ENCODE data around the gene ZBTB40. TPM values are rescaled to one million over a fixed set of nuclear protein-coding genes. Genes with fewer than 3 reads are reported as not detected.

Gene ZBTB40
- total and polyA plus RNA-seq, 2 of the 13 experiments (the other 11 are each of a cell fraction or from before 2014, with no cell fraction given), result 8.8 to 16.5 TPM

DNA sequence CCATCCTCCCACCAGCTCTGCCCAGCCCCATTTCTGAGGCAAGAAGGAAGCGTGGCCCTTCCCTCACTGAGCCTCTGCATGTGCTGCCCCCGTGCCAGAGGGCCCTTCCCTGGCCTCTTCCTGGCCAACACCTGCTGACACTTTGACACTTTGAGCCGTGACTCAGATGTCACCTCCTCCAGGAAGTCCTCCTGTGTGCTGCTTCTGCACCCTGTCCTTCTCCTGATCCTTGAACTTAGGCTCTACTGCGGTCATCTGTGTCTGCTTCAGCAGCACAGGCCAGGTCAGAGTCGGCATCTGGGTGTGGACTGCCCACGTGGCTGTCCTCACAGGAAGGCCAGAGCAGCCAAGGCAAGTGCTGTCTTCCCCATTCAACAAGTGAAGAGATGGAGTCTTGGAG is 92.0 kb downstream of the ZBTB40 start (continued):
- TF ChIP-seq ZNF142 (CRISPR knock-in tag; IDR thresholded peaks at IDR 0.05) (no peak), GABPB1 (CRISPR knock-in tag; IDR thresholded peaks at IDR 0.05) (peak; percentile 28; the same call in 1 of the 2 replicates), BHLHE40 (IDR thresholded peaks at IDR 0.05; ENCODE audit: low read length) (peak; percentile 76), SMAD1 (CRISPR knock-in tag; IDR thresholded peaks at IDR 0.05; ENCODE audit: borderline replicate concordance, low read depth) (no peak), SP1 (IDR thresholded peaks at IDR 0.05) (no peak), SP1 (CRISPR knock-in tag; IDR thresholded peaks at IDR 0.05) (no peak), ESRRA (CRISPR knock-in tag; IDR thresholded peaks at IDR 0.05; ENCODE audit: low read depth) (0 out of 2 replicates have a peak, but pooled peaks have one; percentile 29), EED (CRISPR knock-in tag; IDR thresholded peaks at IDR 0.05) (0 out of 2 replicates have a peak, but pooled peaks have one; percentile 58), ZSCAN25 (CRISPR knock-in tag; IDR thresholded peaks at IDR 0.05) (0 out of 2 replicates have a peak, but pooled peaks have one; percentile 22), PCBP1 (IDR thresholded peaks at IDR 0.05; ENCODE audit: borderline replicate concordance, low read depth, low read length) (no peak), FLYWCH1 (CRISPR knock-in tag; IDR thresholded peaks at IDR 0.05) (no peak), SALL1 (CRISPR knock-in tag; IDR thresholded peaks at IDR 0.05) (peak; percentile 29; the same call in 1 of the 2 replicates), ETV5 (CRISPR knock-in tag; IDR thresholded peaks at IDR 0.05; ENCODE audit: borderline replicate concordance) (peak; percentile 15; the same call in 1 of the 2 replicates), FOSL2 (CRISPR knock-in tag; IDR thresholded peaks at IDR 0.05) (peak; percentile 82), FOXM1 (CRISPR knock-in tag; IDR thresholded peaks at IDR 0.05) (no peak)
- TF ChIP-seq, protein P1, sequence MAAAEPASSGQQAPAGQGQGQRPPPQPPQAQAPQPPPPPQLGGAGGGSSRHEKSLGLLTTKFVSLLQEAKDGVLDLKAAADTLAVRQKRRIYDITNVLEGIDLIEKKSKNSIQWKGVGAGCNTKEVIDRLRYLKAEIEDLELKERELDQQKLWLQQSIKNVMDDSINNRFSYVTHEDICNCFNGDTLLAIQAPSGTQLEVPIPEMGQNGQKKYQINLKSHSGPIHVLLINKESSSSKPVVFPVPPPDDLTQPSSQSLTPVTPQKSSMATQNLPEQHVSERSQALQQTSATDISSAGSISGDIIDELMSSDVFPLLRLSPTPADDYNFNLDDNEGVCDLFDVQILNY (CRISPR knock-in tag; conservative IDR thresholded peaks at IDR 0.05), result no peak
- TF ChIP-seq, protein P2, sequence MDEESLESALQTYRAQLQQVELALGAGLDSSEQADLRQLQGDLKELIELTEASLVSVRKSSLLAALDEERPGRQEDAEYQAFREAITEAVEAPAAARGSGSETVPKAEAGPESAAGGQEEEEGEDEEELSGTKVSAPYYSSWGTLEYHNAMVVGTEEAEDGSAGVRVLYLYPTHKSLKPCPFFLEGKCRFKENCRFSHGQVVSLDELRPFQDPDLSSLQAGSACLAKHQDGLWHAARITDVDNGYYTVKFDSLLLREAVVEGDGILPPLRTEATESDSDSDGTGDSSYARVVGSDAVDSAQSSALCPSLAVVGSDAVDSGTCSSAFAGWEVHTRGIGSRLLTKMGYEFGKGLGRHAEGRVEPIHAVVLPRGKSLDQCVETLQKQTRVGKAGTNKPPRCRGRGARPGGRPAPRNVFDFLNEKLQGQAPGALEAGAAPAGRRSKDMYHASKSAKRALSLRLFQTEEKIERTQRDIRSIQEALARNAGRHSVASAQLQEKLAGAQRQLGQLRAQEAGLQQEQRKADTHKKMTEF (CRISPR knock-in tag; IDR thresholded peaks at IDR 0.05), result no peak
- TF ChIP-seq, protein P3, sequence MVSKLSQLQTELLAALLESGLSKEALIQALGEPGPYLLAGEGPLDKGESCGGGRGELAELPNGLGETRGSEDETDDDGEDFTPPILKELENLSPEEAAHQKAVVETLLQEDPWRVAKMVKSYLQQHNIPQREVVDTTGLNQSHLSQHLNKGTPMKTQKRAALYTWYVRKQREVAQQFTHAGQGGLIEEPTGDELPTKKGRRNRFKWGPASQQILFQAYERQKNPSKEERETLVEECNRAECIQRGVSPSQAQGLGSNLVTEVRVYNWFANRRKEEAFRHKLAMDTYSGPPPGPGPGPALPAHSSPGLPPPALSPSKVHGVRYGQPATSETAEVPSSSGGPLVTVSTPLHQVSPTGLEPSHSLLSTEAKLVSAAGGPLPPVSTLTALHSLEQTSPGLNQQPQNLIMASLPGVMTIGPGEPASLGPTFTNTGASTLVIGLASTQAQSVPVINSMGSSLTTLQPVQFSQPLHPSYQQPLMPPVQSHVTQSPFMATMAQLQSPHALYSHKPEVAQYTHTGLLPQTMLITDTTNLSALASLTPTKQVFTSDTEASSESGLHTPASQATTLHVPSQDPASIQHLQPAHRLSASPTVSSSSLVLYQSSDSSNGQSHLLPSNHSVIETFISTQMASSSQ (IDR thresholded peaks at IDR 0.05; ENCODE audit: low read depth), result no peak
- TF ChIP-seq, protein P3 (CRISPR knock-in tag; IDR thresholded peaks at IDR 0.05; ENCODE audit: borderline replicate concordance), result no peak

Measured in HepG2 (cell line).